ENCODE measurements around the gene QPCTL. TPM values are rescaled to one million over a fixed set of nuclear protein-coding genes. Genes with fewer than 3 reads are reported as not detected.

QPCTL gene
- total and polyA plus RNA-seq, 9 of the 15 experiments (the other 6 are each of a cell fraction or from before 2014, with no cell fraction given): 0.99 to 31.3 (median 12.7) TPM

DNA sequence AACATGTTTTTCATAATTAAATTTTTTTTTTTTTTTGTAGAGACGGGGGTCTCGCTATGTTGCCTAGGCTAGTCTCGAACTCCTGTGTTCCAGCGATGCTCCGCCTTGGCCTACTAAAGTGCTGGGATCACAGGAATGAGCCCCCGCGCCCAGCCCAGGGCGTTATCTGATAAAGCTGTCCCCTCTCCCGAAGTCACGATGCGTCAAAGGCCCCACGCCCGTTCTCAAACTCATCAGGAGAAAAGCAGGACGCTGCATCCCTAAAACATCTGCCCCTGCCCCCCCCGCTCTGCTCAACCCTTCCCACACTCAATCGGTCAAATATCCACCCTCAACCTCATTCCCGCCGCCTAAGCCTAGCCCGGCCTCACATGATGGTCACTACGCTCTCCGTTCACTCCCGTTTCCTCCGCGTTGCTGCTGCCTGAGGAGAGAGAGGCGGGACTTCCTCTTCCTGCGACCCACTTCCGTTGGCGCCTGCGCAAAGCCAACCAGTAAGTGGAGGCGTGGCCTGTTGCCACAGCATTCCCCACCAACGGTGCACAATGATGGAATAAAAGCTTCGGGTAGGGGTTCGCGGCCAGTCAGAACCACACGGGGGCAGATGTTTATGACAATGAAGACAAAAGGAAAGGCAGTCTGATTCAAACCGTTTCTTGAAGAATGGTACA lies 815 bp upstream of the QPCTL start, which contains the start of gene SNRPD2 (continued):
- TF ChIP-seq, protein P1, sequence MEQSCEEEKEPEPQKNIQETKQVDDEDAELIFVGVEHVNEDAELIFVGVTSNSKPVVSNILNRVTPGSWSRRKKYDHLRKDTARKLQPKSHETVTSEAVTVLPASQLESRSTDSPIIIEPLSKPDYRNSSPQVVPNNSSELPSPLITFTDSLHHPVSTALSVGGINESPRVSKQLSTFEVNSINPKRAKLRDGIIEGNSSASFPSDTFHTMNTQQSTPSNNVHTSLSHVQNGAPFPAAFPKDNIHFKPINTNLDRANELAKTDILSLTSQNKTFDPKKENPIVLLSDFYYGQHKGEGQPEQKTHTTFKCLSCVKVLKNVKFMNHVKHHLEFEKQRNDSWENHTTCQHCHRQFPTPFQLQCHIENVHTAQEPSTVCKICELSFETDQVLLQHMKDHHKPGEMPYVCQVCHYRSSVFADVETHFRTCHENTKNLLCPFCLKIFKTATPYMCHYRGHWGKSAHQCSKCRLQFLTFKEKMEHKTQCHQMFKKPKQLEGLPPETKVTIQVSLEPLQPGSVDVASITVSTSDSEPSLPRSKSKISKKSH (CRISPR knock-in tag; IDR thresholded peaks at IDR 0.05): no peak
- TF ChIP-seq, protein P2, sequence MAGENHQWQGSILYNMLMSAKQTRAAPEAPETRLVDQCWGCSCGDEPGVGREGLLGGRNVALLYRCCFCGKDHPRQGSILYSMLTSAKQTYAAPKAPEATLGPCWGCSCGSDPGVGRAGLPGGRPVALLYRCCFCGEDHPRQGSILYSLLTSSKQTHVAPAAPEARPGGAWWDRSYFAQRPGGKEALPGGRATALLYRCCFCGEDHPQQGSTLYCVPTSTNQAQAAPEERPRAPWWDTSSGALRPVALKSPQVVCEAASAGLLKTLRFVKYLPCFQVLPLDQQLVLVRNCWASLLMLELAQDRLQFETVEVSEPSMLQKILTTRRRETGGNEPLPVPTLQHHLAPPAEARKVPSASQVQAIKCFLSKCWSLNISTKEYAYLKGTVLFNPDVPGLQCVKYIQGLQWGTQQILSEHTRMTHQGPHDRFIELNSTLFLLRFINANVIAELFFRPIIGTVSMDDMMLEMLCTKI (IDR thresholded peaks at IDR 0.05; ENCODE audit: partially characterized antibody): no peak
- TF ChIP-seq MAX (CRISPR knock-in tag; IDR thresholded peaks at IDR 0.05) (no peak; the same call in none of the 2 replicates), BCOR (IDR thresholded peaks at IDR 0.05) (peak; percentile 19; the same call in 1 of the 2 replicates), CHAMP1 (IDR thresholded peaks at IDR 0.05) (no peak), PTRF (tag; IDR thresholded peaks at IDR 0.05) (no peak), E2F1 (CRISPR knock-in tag; IDR thresholded peaks at IDR 0.05) (peak; percentile 86), HOXB6 (CRISPR knock-in tag; IDR thresholded peaks at IDR 0.05; ENCODE audit: borderline replicate concordance) (no peak), HEY1 (CRISPR knock-in tag; IDR thresholded peaks at IDR 0.05; ENCODE audit: borderline replicate concordance) (no peak), ZNF175 (CRISPR knock-in tag; IDR thresholded peaks at IDR 0.05; ENCODE audit: low read depth) (no peak), MIER1 (IDR thresholded peaks at IDR 0.05; ENCODE audit: low read depth) (no peak), ZNF785 (CRISPR knock-in tag; IDR thresholded peaks at IDR 0.05) (no peak), NR2F6 (CRISPR knock-in tag; IDR thresholded peaks at IDR 0.05) (no peak), CREB1 (IDR thresholded peaks at IDR 0.05) (no peak), CREB1 (CRISPR knock-in tag; IDR thresholded peaks at IDR 0.05) (no peak), ZNF347 (CRISPR knock-in tag; IDR thresholded peaks at IDR 0.05; ENCODE audit: low read depth) (no peak), ZNF77 (CRISPR knock-in tag; IDR thresholded peaks at IDR 0.05) (no peak)
- TF ChIP-seq, protein P3, sequence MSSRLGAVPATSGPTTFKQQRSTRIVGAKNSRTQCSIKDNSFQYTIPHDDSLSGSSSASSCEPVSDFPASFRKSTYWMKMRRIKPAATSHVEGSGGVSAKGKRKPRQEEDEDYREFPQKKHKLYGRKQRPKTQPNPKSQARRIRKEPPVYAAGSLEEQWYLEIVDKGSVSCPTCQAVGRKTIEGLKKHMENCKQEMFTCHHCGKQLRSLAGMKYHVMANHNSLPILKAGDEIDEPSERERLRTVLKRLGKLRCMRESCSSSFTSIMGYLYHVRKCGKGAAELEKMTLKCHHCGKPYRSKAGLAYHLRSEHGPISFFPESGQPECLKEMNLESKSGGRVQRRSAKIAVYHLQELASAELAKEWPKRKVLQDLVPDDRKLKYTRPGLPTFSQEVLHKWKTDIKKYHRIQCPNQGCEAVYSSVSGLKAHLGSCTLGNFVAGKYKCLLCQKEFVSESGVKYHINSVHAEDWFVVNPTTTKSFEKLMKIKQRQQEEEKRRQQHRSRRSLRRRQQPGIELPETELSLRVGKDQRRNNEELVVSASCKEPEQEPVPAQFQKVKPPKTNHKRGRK (tag; IDR thresholded peaks at IDR 0.05): no peak
- TF ChIP-seq, protein P4, sequence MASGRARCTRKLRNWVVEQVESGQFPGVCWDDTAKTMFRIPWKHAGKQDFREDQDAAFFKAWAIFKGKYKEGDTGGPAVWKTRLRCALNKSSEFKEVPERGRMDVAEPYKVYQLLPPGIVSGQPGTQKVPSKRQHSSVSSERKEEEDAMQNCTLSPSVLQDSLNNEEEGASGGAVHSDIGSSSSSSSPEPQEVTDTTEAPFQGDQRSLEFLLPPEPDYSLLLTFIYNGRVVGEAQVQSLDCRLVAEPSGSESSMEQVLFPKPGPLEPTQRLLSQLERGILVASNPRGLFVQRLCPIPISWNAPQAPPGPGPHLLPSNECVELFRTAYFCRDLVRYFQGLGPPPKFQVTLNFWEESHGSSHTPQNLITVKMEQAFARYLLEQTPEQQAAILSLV (tag; IDR thresholded peaks at IDR 0.05): no peak

Measured in K562 (cell line).